Neural cell (in vitro differentiated cells): ENCODE results near the gene STARD13.

Source experiments
- EZH2 ChIP-seq: fragments of 200-600, 300-800 bp; shearing (Covaris generic), sonication (generic); IDR thresholded peaks from 2 replicates; pipeline ENCODE4 v1.6.1; 2014; ENCODE audit warnings: antibody characterized with exemption, low read length, borderline replicate concordance, mild to moderate bottlenecking; ENCODE audit not compliant: insufficient read depth, poor library complexity, severe bottlenecking
- POLR2AphosphoS5 ChIP-seq: IDR thresholded peaks from 2 replicates; pipeline ENCODE4 v1.6.1; 2012
- RAD21 ChIP-seq: fragments of 450-650 bp; conservative IDR thresholded peaks from 2 replicates; pipeline ENCODE4 v1.6.1; 2014; ENCODE audit warnings: antibody characterized with exemption, mild to moderate bottlenecking, moderate library complexity
- TF ChIP-seq, protein P1 (sequence below): fragments of 450-650 bp; IDR thresholded peaks from 2 replicates; pipeline ENCODE4 v1.5.1; 2014; ENCODE audit warnings: antibody characterized with exemption, mild to moderate bottlenecking, moderate library complexity; ENCODE audit not compliant: poor library complexity, severe bottlenecking

DNA sequence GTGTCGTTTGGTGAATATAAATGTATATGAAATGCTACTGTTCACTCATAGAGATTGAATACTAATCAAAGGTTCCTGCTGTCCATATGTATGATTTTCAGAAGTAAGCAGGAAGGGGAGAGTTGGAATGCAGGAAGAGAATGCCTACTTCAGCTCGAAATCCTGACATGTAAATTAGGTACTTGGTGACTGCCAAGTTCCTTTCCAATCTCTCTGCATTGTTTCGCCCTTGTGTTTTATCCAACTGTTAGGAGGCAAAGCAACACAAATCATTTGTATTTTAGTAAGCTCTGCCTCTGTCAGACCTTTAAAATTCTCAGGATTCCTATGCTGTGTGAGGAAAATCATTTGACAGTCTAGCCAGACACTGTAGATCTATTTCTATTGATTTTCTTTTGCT is 9.0 kb downstream of the STARD13 start:
- no peak for TF ChIP-seq RAD21
- TF ChIP-seq, protein P1, sequence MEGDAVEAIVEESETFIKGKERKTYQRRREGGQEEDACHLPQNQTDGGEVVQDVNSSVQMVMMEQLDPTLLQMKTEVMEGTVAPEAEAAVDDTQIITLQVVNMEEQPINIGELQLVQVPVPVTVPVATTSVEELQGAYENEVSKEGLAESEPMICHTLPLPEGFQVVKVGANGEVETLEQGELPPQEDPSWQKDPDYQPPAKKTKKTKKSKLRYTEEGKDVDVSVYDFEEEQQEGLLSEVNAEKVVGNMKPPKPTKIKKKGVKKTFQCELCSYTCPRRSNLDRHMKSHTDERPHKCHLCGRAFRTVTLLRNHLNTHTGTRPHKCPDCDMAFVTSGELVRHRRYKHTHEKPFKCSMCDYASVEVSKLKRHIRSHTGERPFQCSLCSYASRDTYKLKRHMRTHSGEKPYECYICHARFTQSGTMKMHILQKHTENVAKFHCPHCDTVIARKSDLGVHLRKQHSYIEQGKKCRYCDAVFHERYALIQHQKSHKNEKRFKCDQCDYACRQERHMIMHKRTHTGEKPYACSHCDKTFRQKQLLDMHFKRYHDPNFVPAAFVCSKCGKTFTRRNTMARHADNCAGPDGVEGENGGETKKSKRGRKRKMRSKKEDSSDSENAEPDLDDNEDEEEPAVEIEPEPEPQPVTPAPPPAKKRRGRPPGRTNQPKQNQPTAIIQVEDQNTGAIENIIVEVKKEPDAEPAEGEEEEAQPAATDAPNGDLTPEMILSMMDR, result no peak
- no peak for TF ChIP-seq EZH2
- TF ChIP-seq POLR2AphosphoS5, result no peak
